ENCODE data around the gene MCM9.

- TF ChIP-seq, protein P1, sequence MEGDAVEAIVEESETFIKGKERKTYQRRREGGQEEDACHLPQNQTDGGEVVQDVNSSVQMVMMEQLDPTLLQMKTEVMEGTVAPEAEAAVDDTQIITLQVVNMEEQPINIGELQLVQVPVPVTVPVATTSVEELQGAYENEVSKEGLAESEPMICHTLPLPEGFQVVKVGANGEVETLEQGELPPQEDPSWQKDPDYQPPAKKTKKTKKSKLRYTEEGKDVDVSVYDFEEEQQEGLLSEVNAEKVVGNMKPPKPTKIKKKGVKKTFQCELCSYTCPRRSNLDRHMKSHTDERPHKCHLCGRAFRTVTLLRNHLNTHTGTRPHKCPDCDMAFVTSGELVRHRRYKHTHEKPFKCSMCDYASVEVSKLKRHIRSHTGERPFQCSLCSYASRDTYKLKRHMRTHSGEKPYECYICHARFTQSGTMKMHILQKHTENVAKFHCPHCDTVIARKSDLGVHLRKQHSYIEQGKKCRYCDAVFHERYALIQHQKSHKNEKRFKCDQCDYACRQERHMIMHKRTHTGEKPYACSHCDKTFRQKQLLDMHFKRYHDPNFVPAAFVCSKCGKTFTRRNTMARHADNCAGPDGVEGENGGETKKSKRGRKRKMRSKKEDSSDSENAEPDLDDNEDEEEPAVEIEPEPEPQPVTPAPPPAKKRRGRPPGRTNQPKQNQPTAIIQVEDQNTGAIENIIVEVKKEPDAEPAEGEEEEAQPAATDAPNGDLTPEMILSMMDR (IDR thresholded peaks at IDR 0.05), result peak in 2 of 3 experiments; percentile 19 to 30
- no peak for TF ChIP-seq POLR2A (IDR thresholded peaks at IDR 0.05)
Observed at GRCh38 chr6:118968416-118968815, 33.5 kb upstream of the MCM9 start.
